DND-41 (cell line): ENCODE measurements around the gene NEXN.

Experiments
- ATAC-seq: fragments of 200-7000 bp; cut with Tn5 transposase; 3 replicates; pipeline ENCODE4 v1.9.1; 2021; ENCODE audit warnings: low read depth; ENCODE audit not compliant: insufficient read depth
- DNase-seq: peaks from one replicate; pipeline ENCODE4 v3.0.0-alpha.2; 2020
- H2AFZ ChIP-seq: 2 replicates; pipeline ENCODE4 v1.6.0; 2012; ENCODE audit warnings: low read depth, low read length
- H3K27ac ChIP-seq: 2 replicates; pipeline ENCODE4 v1.5.1; 2012; ENCODE audit warnings: low read length, inconsistent platforms
- H3K27me3 ChIP-seq: fragments of 200-600 bp; sonication (generic); 2 replicates; pipeline ENCODE4 v1.6.0; 2012; ENCODE audit warnings: low read length, mild to moderate bottlenecking, inconsistent platforms; ENCODE audit not compliant: insufficient read depth, poor library complexity
- H3K36me3 ChIP-seq: 2 replicates; pipeline ENCODE4 v1.5.1; 2012; ENCODE audit warnings: low read length, inconsistent platforms; ENCODE audit not compliant: insufficient read depth
- H3K4me1 ChIP-seq: 2 replicates; pipeline ENCODE4 v1.5.1; 2012; ENCODE audit warnings: mild to moderate bottlenecking, low read length; ENCODE audit not compliant: insufficient read depth
- H3K4me2 ChIP-seq: 2 replicates; pipeline ENCODE4 v1.6.0; 2012; ENCODE audit warnings: mild to moderate bottlenecking, moderate library complexity, low read length, inconsistent platforms; ENCODE audit not compliant: insufficient read depth
- H3K4me3 ChIP-seq, 2 experiments: fragments of 200-600 bp in 1 of 2; shearing (Covaris generic) in 1 of 2; 2 replicates each; pipeline ENCODE4 v1.5.1; 2012 to 2016; ENCODE audit warnings: inconsistent platforms in 2 of 2, low read length in 2 of 2, mild to moderate bottlenecking in 2 of 2, low read depth in 1 of 2, moderate library complexity in 1 of 2
- H3K79me2 ChIP-seq: 2 replicates; pipeline ENCODE4 v1.6.0; 2012; ENCODE audit warnings: low read length, inconsistent platforms; ENCODE audit not compliant: insufficient read depth
- H3K9ac ChIP-seq: 2 replicates; pipeline ENCODE4 v1.6.0; 2012; ENCODE audit warnings: low read depth, mild to moderate bottlenecking, inconsistent platforms, low read length, moderate library complexity
- H3K9me3 ChIP-seq: 2 replicates; pipeline ENCODE4 v1.5.1; 2012; ENCODE audit warnings: low read length, moderate library complexity, mild to moderate bottlenecking, inconsistent platforms; ENCODE audit not compliant: insufficient read depth, severe bottlenecking
- H4K20me1 ChIP-seq: 2 replicates; pipeline ENCODE4 v1.6.0; 2012; ENCODE audit warnings: low read length; ENCODE audit not compliant: insufficient read depth
- CTCF ChIP-seq: IDR thresholded peaks from 2 replicates; pipeline ENCODE4 v1.5.1; 2012; ENCODE audit warnings: borderline replicate concordance, low read length, moderate library complexity, mild to moderate bottlenecking; ENCODE audit not compliant: poor library complexity, severe bottlenecking; ENCODE audit errors: extremely low read depth
- EZH2 ChIP-seq: IDR thresholded peaks from 3 replicates; pipeline ENCODE4 v1.6.1; 2012; ENCODE audit warnings: borderline replicate concordance, low read depth, mild to moderate bottlenecking, moderate library complexity, low read length, inconsistent platforms; ENCODE audit not compliant: severe bottlenecking

NEXN gene

GRCh38 chr1:77986810-77987209 is 98.4 kb downstream of the NEXN start:
- Histone ChIP-seq H3K36me3 (no peaks in the 10 kb centered on the region; the same call in 1 of the 2 replicates), H3K79me2 (peaks cover 58% of the 10 kb centered on the region), H2AFZ (no peak overlapping the region), H3K9me3 (no peaks in the 10 kb centered on the region), H3K4me2 (no peak overlapping the region), H3K9ac (no peak overlapping the region), H3K4me3 (no peak overlapping the region), H3K27ac (no peak overlapping the region), H4K20me1 (0 out of 2 replicates have a peak, but pooled peaks cover 2% of the 10 kb centered on the region), H3K4me1 (no peaks in the 10 kb centered on the region), H3K27me3 (no peaks in the 10 kb centered on the region)
- ATAC-seq (no peak), DNase-seq (no peak)
- TF ChIP-seq CTCF (no peak), EZH2 (no peak)

GRCh38 chr1:77987919-77988318 is 99.5 kb downstream of the NEXN start:
- H3K27me3 ChIP-seq: no peaks in the 10 kb centered on the region
- H2AFZ ChIP-seq: no peak overlapping the region
- no peaks in the 10 kb centered on the region for H3K9me3 ChIP-seq
- no peaks in the 10 kb centered on the region for H3K36me3 ChIP-seq
- no peak overlapping the region for H3K9ac ChIP-seq
- H3K4me2 ChIP-seq: no peak overlapping the region
- H3K27ac ChIP-seq: no peak overlapping the region
- H3K4me1 ChIP-seq: no peaks in the 10 kb centered on the region
- ATAC-seq: no peak
- H4K20me1 ChIP-seq: 0 out of 2 replicates have a peak, but pooled peaks cover 2% of the 10 kb centered on the region
- DNase-seq: no peak
- H3K4me3 ChIP-seq: no peak overlapping the region
- peaks cover 47% of the 10 kb centered on the region for H3K79me2 ChIP-seq
- TF ChIP-seq EZH2 (no peak), CTCF (no peak)

- Histone ChIP-seq H3K79me2 (peaks cover 39% of the 10 kb centered on the region), H4K20me1 (0 out of 2 replicates have a peak, but pooled peaks cover 2% of the 10 kb centered on the region), H3K27ac (no peak overlapping the region), H3K4me1 (no peaks in the 10 kb centered on the region), H3K4me2 (no peak overlapping the region), H3K9me3 (no peaks in the 10 kb centered on the region), H2AFZ (no peak overlapping the region), H3K4me3 (no peak overlapping the region), H3K27me3 (no peaks in the 10 kb centered on the region), H3K9ac (no peak overlapping the region), H3K36me3 (no peaks in the 10 kb centered on the region)
- DNase-seq: no peak
- peak; percentile 37; the same call in 1 of the 3 replicates for ATAC-seq
- TF ChIP-seq CTCF: no peak
- no peak for TF ChIP-seq EZH2
Observed at GRCh38 chr1:77989744-77990143, 101.3 kb downstream of the NEXN start.
